HCT116 (cell line): ENCODE results near the gene RALGAPA1. TPM values are rescaled to one million over a fixed set of nuclear protein-coding genes. Genes with fewer than 3 reads are reported as not detected.

Experiments used
- ATAC-seq: fragments of 200-7000 bp; cut with Tn5 transposase; 2 replicates; pipeline ENCODE4 v1.9.1; 2020; ENCODE audit warnings: mild to moderate bottlenecking, moderate library complexity
- BruUV-seq: library from RNA; stranded (reverse); fragments of 400-500 nt; replicated peaks from 2 replicates; lab custom pipeline; 2021; lab: Mats Ljungman, UMichigan
- CTCF ChIA-PET: fragments of 300-600 bp; sonication (Branson Sonifier 250); formaldehyde crosslinking; loops from one replicate; lab custom pipeline; 2021; ENCODE audit warnings: antibody characterized with exemption; lab: Charles Lee
- POLR2A ChIA-PET: fragments of 300-600, 350-600 bp; sonication (Branson Sonifier 250); formaldehyde crosslinking; loops from one replicate; lab custom pipeline; 2021; ENCODE audit warnings: antibody characterized with exemption; lab: Charles Lee
- RAD21 ChIA-PET, 2 experiments: fragments of 300-600 bp; sonication (Branson Sonifier 250); formaldehyde crosslinking; loops; one replicate each; lab custom pipeline; 2023; ENCODE audit warnings: low total read pairs in 2 of 2; ENCODE audit not compliant: uncharacterized antibody in 2 of 2, unreplicated experiment in 2 of 2, low non-redundant PET in 1 of 2; lab: Charles Lee
- DNase-seq: peaks from one replicate; pipeline ENCODE4 v3.0.0-alpha.2; 2010; ENCODE audit warnings: low read depth, low spot score
- H2AFZ ChIP-seq: fragments of 200-600 bp; shearing (Covaris generic), sonication (generic); 2 replicates; pipeline ENCODE4 v1.6.1; 2017; ENCODE audit warnings: low read depth, mixed run types, mixed read lengths, antibody characterized with exemption, low read length; ENCODE audit not compliant: poor library complexity, severe bottlenecking
- H3K27ac ChIP-seq: 2 replicates; pipeline ENCODE4 v1.5.1; 2012; ENCODE audit warnings: low read depth, low read length
- H3K27me3 ChIP-seq: fragments of 200-600 bp; sonication (generic); 2 replicates; pipeline ENCODE4 v1.6.1; 2016; ENCODE audit warnings: mixed run types, low read length, mixed read lengths; ENCODE audit not compliant: insufficient read depth
- H3K36me3 ChIP-seq, 2 experiments: fragments of 200-500 bp in 1 of 2; fragments of 200-600 bp in 1 of 2; sonication (Bioruptor generic) in 1 of 2; sonication (generic) in 1 of 2; 2 replicates each; pipeline versions ENCODE4 v1.5.1 to v1.6.1; 2014 to 2016; ENCODE audit warnings: low read length in 2 of 2, inconsistent platforms in 1 of 2, mixed read lengths in 1 of 2, mixed run types in 1 of 2; ENCODE audit not compliant: insufficient read depth in 2 of 2, control insufficient read depth in 1 of 2
- H3K4me1 ChIP-seq, 2 experiments: fragments of 200-600 bp in 1 of 2; sonication (generic) in 1 of 2; 2 replicates each; pipeline versions ENCODE4 v1.5.1 to v1.6.1; 2012 to 2017; ENCODE audit warnings: low read length in 2 of 2, inconsistent platforms in 1 of 2, mild to moderate bottlenecking in 1 of 2, mixed read lengths in 1 of 2, mixed run types in 1 of 2, moderate library complexity in 1 of 2; ENCODE audit not compliant: insufficient read depth in 2 of 2, control insufficient read depth in 1 of 2
- H3K4me2 ChIP-seq: fragments of 200-600 bp; sonication (generic); 2 replicates; pipeline ENCODE4 v1.6.1; 2017; ENCODE audit warnings: mixed run types, low read length, mixed read lengths
- H3K4me3 ChIP-seq, 2 experiments: fragments of 200-600 bp in 1 of 2; sonication (generic) in 1 of 2; replicated peaks in 1 of 2; 2 replicates each; pipeline ENCODE4 v1.5.1; 2011 to 2016; ENCODE audit warnings: low read length in 2 of 2, control low read depth in 1 of 2, low read depth in 1 of 2, mild to moderate bottlenecking in 1 of 2, mixed read lengths in 1 of 2, mixed run types in 1 of 2
- H3K79me2 ChIP-seq: fragments of 200-600 bp; sonication (generic); 2 replicates; pipeline ENCODE4 v1.6.1; 2017; ENCODE audit warnings: mild to moderate bottlenecking, mixed run types, low read length, moderate library complexity, mixed read lengths; ENCODE audit not compliant: insufficient read depth
- H3K9ac ChIP-seq: fragments of 200-600 bp; sonication (generic); 2 replicates; pipeline ENCODE4 v1.6.1; 2016; ENCODE audit warnings: low read length, mixed read lengths
- H3K9me2 ChIP-seq: fragments of 200-600 bp; sonication (generic), shearing (Covaris generic); 2 replicates; pipeline ENCODE4 v1.6.1; 2017; ENCODE audit warnings: mixed run types, mild to moderate bottlenecking, moderate library complexity; ENCODE audit not compliant: insufficient read depth
- H3K9me3 ChIP-seq, 2 experiments: fragments of 200-500 bp in 1 of 2; fragments of 200-600 bp in 1 of 2; sonication (Bioruptor generic) in 1 of 2; sonication (generic) in 1 of 2; 2 replicates each; pipeline ENCODE4 v1.6.1; 2014 to 2017; ENCODE audit warnings: low read length in 2 of 2, mixed read lengths in 2 of 2, inconsistent platforms in 1 of 2, low read depth in 1 of 2, mild to moderate bottlenecking in 1 of 2, mixed run types in 1 of 2, moderate library complexity in 1 of 2; ENCODE audit not compliant: control insufficient read depth in 1 of 2, insufficient read depth in 1 of 2
- H4K20me1 ChIP-seq: fragments of 200-600 bp; sonication (generic), shearing (Covaris generic); 2 replicates; pipeline ENCODE4 v1.6.1; 2017; ENCODE audit warnings: mixed run types, mild to moderate bottlenecking, moderate library complexity; ENCODE audit not compliant: insufficient read depth
- EZH2phosphoT487 ChIP-seq: fragments of 200-600 bp; IDR thresholded peaks from 2 replicates; pipeline ENCODE4 v1.6.1; 2018; ENCODE audit warnings: antibody characterized with exemption, borderline replicate concordance
- JUND ChIP-seq: IDR thresholded peaks from 2 replicates; pipeline ENCODE4 v1.6.1; 2012
- RAD21 ChIP-seq: IDR thresholded peaks from 2 replicates; pipeline ENCODE4 v1.6.1; 2012; ENCODE audit warnings: low read depth, mild to moderate bottlenecking
- intact Hi-C: fragments of 100-400 bp; cut with micrococcal nuclease; formaldehyde crosslinking; loops from 2 replicates; pipeline ENCODE4 v1.10.0; 2022
- total RNA-seq: library from RNA; stranded (reverse); gene quantifications from one replicate; pipeline ENCODE4 v1.2.1, GENCODE V29; 2021; ENCODE audit not compliant: unreplicated experiment
- TF ChIP-seq, protein P1 (sequence below), 3 experiments: fragments of 200-600 bp in 1 of 3; sonication (generic) in 1 of 3; IDR thresholded peaks in 2 of 3; conservative IDR thresholded peaks in 1 of 3; 2 replicates each; pipeline ENCODE4 v1.5.1; 2012 to 2017; ENCODE audit warnings: low read depth in 2 of 3, low read length in 2 of 3, antibody characterized with exemption in 1 of 3, borderline replicate concordance in 1 of 3, control low read depth in 1 of 3, mild to moderate bottlenecking in 1 of 3, mixed read lengths in 1 of 3, mixed run types in 1 of 3, moderate library complexity in 1 of 3; ENCODE audit not compliant: insufficient read depth in 1 of 3

The RALGAPA1 gene
- total RNA-seq, 1 experiment from 2014 or later = 29.3 TPM

DNA sequence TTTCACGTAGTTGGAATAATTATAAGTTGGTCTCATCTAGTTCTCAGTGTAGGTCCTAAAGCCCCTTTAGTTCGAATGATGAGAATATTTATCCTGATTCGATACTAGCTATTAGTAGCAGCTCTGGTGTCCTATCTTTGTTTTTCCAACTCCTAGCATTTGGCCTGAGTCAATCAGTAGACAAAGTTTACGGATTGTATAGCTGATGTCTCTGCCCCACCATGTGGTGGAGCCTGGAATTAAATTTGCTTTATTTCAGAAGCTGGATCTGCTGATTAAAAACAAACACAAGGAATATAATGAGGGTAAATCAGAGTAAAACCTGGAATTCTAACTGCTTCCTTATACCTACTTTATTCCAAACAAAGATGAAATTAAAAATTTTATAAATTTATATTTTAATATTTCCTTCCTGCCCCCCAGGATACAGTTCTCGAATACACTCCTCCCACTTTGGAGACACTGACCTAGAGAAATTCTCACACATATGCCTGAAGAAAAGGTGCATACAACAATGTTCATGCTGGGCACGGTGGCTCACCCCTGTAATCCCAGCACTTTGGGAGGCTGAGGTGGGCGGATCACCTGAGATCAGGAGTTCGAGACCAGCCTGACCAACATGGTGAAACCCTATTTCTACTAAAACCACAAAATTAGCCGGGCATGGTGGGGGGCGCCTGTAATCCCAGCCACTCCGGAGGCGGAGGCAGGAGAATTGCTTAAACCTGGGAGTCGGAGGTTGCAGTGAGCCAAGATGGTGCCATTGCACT lies 9.4 kb upstream of the RALGAPA1 start:
- peaks cover 0 to 6% of the 10 kb centered on the region in 2 experiments; a peak in 1 of 4 replicates for H3K4me1 ChIP-seq
- DNase-seq = no peak
- intact Hi-C loops = loop anchor here (5.0 to 10.0 kb wide), 2 partner anchors 396 to 694 kb away; partner anchors contain the start of genes PPP2R3C and PRORP
- ChIA-PET CTCF (interaction anchor here (1.0 to 2.7 kb wide), 9 partner anchors 8 to 1487 kb away, joined by 3 to 14 read pairs (median 5); partner anchors contain the start of genes BRMS1L and RALGAPA1), POLR2A (interaction anchor here (1.7 to 2.0 kb wide), 2 partner anchors 8 to 10 kb away, joined by 6 to 10 read pairs; partner anchors contain the start of genes BRMS1L and RALGAPA1), RAD21 (no interaction called here)
- no peaks in the 10 kb centered on the region for H3K9me2 ChIP-seq
- no peak overlapping the region for H3K4me3 ChIP-seq
- H4K20me1 ChIP-seq = no peaks in the 10 kb centered on the region
- no peaks in the 10 kb centered on the region for H3K9me3 ChIP-seq
- H3K27me3 ChIP-seq = no peaks in the 10 kb centered on the region
- H3K79me2 ChIP-seq = no peaks in the 10 kb centered on the region
- no peaks in the 10 kb centered on the region for H3K36me3 ChIP-seq
- H3K27ac ChIP-seq = no peak overlapping the region
- H3K9ac ChIP-seq = no peak overlapping the region
- TF ChIP-seq RAD21 = peak; percentile 77
- TF ChIP-seq, protein P1, sequence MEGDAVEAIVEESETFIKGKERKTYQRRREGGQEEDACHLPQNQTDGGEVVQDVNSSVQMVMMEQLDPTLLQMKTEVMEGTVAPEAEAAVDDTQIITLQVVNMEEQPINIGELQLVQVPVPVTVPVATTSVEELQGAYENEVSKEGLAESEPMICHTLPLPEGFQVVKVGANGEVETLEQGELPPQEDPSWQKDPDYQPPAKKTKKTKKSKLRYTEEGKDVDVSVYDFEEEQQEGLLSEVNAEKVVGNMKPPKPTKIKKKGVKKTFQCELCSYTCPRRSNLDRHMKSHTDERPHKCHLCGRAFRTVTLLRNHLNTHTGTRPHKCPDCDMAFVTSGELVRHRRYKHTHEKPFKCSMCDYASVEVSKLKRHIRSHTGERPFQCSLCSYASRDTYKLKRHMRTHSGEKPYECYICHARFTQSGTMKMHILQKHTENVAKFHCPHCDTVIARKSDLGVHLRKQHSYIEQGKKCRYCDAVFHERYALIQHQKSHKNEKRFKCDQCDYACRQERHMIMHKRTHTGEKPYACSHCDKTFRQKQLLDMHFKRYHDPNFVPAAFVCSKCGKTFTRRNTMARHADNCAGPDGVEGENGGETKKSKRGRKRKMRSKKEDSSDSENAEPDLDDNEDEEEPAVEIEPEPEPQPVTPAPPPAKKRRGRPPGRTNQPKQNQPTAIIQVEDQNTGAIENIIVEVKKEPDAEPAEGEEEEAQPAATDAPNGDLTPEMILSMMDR (IDR thresholded peaks at IDR 0.05 in 2 of 3, conservative IDR thresholded peaks at IDR 0.05 in 1 of 3; ENCODE audit: borderline replicate concordance in 1 of 3, insufficient read depth in 1 of 3, low read depth in 2 of 3, low read length in 2 of 3) = peak; percentile 42 to 69 (median 59); a peak in 5 of 6 replicates
- no peak for TF ChIP-seq JUND
- no peak for TF ChIP-seq EZH2phosphoT487
- TF ChIP-seq, all 23 proteins: peak for 2
- ATAC-seq = no peak; the same call in none of the 2 replicates
- Histone ChIP-seq H2AFZ (no peak overlapping the region), H3K4me2 (no peak overlapping the region)
- BruUV-seq = no TSS peak
